IPS-18a (cell line): ENCODE data around the gene SYCE3.
"Not testable (repeated sequence)": the region's sequence is repeated elsewhere in the genome, so short reads cannot be mapped to it uniquely, and the experiment has no call there.

ENCODE experiments used
- H3K27ac ChIP-seq: one replicate; pipeline ENCODE4 v1.5.1; 2013; ENCODE audit warnings: low read length
- H3K27me3 ChIP-seq: one replicate; pipeline ENCODE4 v1.6.1; 2013; ENCODE audit warnings: mild to moderate bottlenecking, low read length; ENCODE audit not compliant: control insufficient read depth, insufficient read depth
- H3K36me3 ChIP-seq: one replicate; pipeline ENCODE4 v1.6.1; 2013; ENCODE audit warnings: low read depth, low read length; ENCODE audit not compliant: control insufficient read depth
- H3K4me1 ChIP-seq: one replicate; pipeline ENCODE4 v1.6.1; 2013; ENCODE audit warnings: low read depth, low read length; ENCODE audit not compliant: control insufficient read depth
- H3K4me3 ChIP-seq: one replicate; pipeline ENCODE4 v1.5.1; 2013; ENCODE audit warnings: low read length
- H3K9ac ChIP-seq: one replicate; pipeline ENCODE4 v1.6.1; 2013; ENCODE audit warnings: mild to moderate bottlenecking, low read length, moderate library complexity
- H3K9me3 ChIP-seq: one replicate; pipeline ENCODE4 v1.6.1; 2013; ENCODE audit warnings: low read depth, low read length; ENCODE audit not compliant: control insufficient read depth

Gene SYCE3

GRCh38 chr22:50544746-50545253 lies 17.9 kb downstream of the SYCE3 start:
- no peaks in the 10 kb centered on the region for H3K36me3 ChIP-seq
- H3K4me3 ChIP-seq, result no peak overlapping the region
- no peak overlapping the region for H3K9ac ChIP-seq
- no peaks in the 10 kb centered on the region for H3K9me3 ChIP-seq
- H3K27me3 ChIP-seq, result peaks cover 20% of the 10 kb centered on the region
- H3K27ac ChIP-seq, result no peak overlapping the region
- no peaks in the 10 kb centered on the region for H3K4me1 ChIP-seq

GRCh38 chr22:50544078-50544745 lies 18.5 kb downstream of the SYCE3 start:
- no peak overlapping the region for H3K27ac ChIP-seq
- H3K4me3 ChIP-seq, result no peak overlapping the region
- no peaks in the 10 kb centered on the region for H3K9me3 ChIP-seq

GRCh38 chr22:50542416-50542927 lies 20.2 kb downstream of the SYCE3 start:
- Histone ChIP-seq H3K9ac (no peak overlapping the region), H3K36me3 (no peaks in the 10 kb centered on the region), H3K27me3 (peaks cover 20% of the 10 kb centered on the region), H3K4me3 (no peak overlapping the region), H3K9me3 (no peaks in the 10 kb centered on the region), H3K4me1 (no peaks in the 10 kb centered on the region), H3K27ac (no peak overlapping the region)

More at GRCh38 chr22:50544078-50544745, 18.5 kb downstream of the SYCE3 start:
- Histone ChIP-seq H3K9ac (no peak overlapping the region), H3K36me3 (no peaks in the 10 kb centered on the region), H3K4me1 (no peaks in the 10 kb centered on the region), H3K27me3 (peaks cover 20% of the 10 kb centered on the region)

GRCh38 chr22:50541667-50542026 lies 21.1 kb downstream of the SYCE3 start:
- H3K27ac ChIP-seq, H3K4me1 ChIP-seq, H3K9ac ChIP-seq, H3K9me3 ChIP-seq, H3K36me3 ChIP-seq, H3K4me3 ChIP-seq: not testable (repeated sequence)
- H3K27me3 ChIP-seq, result peaks cover 20% of the 10 kb centered on the region

GRCh38 chr22:50540381-50540780 lies 22.3 kb downstream of the SYCE3 start:
- Histone ChIP-seq H3K9ac (no peak overlapping the region), H3K27ac (no peak overlapping the region), H3K4me1 (no peaks in the 10 kb centered on the region), H3K9me3 (no peaks in the 10 kb centered on the region), H3K36me3 (no peaks in the 10 kb centered on the region), H3K4me3 (no peak overlapping the region), H3K27me3 (peaks cover 19% of the 10 kb centered on the region)

GRCh38 chr22:50537765-50538164 lies 25.0 kb downstream of the SYCE3 start:
- Histone ChIP-seq H3K9ac (no peak overlapping the region), H3K36me3 (no peaks in the 10 kb centered on the region), H3K4me3 (no peak overlapping the region), H3K27me3 (peaks cover 15% of the 10 kb centered on the region), H3K9me3 (no peaks in the 10 kb centered on the region), H3K4me1 (no peaks in the 10 kb centered on the region), H3K27ac (no peak overlapping the region)

- Histone ChIP-seq H3K4me1 (no peaks in the 10 kb centered on the region), H3K27me3 (peaks cover 31% of the 10 kb centered on the region), H3K36me3 (no peaks in the 10 kb centered on the region)
These were observed 26.5 kb downstream of the SYCE3 start for GRCh38 chr22:50536226-50536625.

GRCh38 chr22:50535113-50535512 lies 27.6 kb downstream of the SYCE3 start:
- H3K4me3 ChIP-seq, result no peak overlapping the region
- peaks cover 3% of the 10 kb centered on the region for H3K4me1 ChIP-seq
- H3K27me3 ChIP-seq, result peaks cover 42% of the 10 kb centered on the region
- no peaks in the 10 kb centered on the region for H3K9me3 ChIP-seq
- H3K27ac ChIP-seq, result no peak overlapping the region
- H3K9ac ChIP-seq, result no peak overlapping the region
- H3K36me3 ChIP-seq, result no peaks in the 10 kb centered on the region

More at GRCh38 chr22:50536226-50536625, 26.5 kb downstream of the SYCE3 start:
- Histone ChIP-seq H3K4me3 (no peak overlapping the region), H3K9ac (no peak overlapping the region), H3K27ac (no peak overlapping the region), H3K9me3 (no peaks in the 10 kb centered on the region)

GRCh38 chr22:50533856-50534711 lies 28.6 kb downstream of the SYCE3 start:
- not testable (repeated sequence) for H3K4me3 ChIP-seq, H3K27ac ChIP-seq, H3K4me1 ChIP-seq, H3K9me3 ChIP-seq, H3K9ac ChIP-seq, H3K36me3 ChIP-seq
- H3K27me3 ChIP-seq, result peaks cover 52% of the 10 kb centered on the region

- Histone ChIP-seq H3K4me1 (peaks cover 3% of the 10 kb centered on the region), H3K9me3 (no peaks in the 10 kb centered on the region), H3K9ac (no peak overlapping the region), H3K36me3 (no peaks in the 10 kb centered on the region), H3K4me3 (no peak overlapping the region), H3K27me3 (peaks cover 62% of the 10 kb centered on the region), H3K27ac (no peak overlapping the region)
These were observed 29.6 kb downstream of the SYCE3 start for GRCh38 chr22:50532824-50533796.
